ENCODE measurements around the gene MTFP1. TPM values are rescaled to one million over a fixed set of nuclear protein-coding genes. Genes with fewer than 3 reads are reported as not detected.
"Not testable (repeated sequence)": the region's sequence is repeated elsewhere in the genome, so short reads cannot be mapped to it uniquely, and the experiment has no call there.

MTFP1 gene
- total RNA-seq, 1 donor from 2014 or later, result 2.3 TPM

DNA sequence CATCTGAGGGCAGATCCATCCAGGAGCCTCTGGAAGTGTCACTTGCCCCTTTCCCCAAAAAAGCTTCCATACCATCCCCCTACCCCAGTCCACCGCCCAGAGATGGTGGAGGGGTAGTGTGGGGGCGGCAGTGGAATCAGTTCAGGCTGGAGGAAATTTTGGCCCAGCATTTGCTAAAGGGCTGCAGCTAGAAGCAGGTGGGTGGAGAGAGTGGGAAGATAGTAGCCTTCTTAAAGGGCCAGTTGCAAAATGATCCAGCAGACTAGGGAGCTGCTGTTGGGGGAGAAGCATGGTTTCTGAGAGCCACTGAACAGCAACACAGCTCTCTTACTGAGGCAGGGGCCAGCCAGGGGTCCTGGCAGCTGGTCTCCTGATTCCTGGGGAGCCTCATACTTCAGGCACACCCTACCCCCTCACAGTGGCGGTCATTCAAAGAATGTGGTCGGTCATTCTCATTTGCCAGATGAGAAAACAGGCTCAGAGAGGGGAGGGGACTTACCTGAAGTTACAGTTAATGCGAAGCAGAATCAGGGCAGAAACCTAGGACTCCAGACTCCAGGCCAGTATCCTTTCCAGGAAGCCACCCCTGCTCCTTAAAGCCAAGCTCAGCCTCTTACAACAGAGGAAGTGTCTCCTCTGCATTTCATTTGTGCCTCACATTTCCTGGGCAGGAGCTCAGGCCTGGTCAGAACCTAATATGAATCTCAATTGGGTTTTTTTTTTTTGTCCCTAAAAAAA lies 23.4 kb upstream of the MTFP1 start:
- no peak for DNase-seq

DNA sequence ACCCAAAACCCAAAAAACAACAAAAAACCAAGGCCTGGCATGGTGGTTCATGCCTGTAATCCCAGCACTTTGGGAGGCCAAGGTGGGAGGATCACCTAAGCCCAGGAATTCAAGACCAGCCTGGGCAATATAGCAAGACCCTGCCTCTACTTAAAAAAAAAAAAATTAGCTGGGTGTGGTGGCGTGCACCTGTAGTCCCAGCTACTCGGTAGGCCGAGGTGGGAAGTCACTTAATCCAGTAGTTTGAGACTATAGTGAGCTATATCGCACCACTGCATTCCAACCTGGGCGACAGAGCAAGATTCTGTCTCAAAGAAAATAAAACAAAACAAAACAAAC lies 22.8 kb upstream of the MTFP1 start:
- DNase-seq, result not testable (repeated sequence)

DNA sequence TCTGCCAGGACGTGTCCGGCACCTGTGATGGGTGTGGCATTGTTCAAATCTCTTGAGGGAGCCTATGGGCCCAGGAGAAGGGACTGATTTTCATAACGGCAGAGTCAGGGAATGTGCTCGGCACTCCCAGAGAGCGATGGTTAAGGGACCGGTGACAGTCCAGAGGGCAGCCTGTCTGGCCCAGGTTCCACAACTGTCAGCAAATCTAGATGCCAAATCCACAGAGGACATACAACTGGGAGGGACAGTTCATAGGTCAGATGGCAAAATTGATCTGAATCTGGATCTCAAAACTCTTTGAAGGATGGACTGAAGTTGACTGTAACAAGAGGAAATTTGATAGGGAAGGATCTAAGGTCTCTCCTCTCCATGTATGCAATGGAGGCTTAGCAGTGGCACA lies 21.3 kb upstream of the MTFP1 start:
- DNase-seq, result no peak

DNA sequence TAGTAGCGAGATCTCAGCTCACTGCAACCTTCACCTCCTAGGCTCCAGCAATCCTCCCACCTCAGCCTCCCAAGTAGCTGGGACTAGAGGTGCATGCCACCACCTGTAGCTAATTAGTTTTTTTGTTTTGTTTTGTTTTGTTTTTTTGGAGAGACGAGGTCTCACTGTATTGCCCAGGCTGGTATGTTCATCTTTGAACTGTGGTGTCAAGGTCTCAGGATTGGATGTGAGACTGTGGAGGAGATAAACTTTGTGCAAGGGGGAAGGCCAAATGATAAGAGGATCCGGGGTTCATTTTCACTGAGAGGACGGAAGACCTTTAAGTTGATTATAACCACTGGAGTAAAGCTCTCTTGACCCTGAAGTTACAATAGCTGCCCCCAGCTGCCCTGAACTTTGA lies 19.8 kb upstream of the MTFP1 start:
- DNase-seq, result no peak

DNA sequence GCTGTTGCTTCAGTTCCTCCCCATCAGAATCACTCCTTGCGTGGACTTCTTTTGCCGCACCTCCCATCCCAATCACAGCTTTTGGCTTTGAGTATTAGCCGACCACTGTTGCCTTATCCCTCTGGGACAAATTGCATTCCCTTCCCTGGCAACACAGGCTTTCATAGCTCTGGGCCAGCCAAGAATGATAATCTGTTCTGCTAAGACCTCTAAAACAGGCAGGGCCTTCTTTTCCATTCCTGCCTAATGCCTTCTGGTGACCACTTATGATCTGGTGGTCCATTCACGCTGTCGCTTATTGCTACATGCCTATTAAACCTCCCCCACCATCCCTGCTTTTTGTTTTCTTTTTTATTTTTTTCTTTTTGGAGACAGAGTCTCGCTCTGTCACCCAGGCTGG lies 19.2 kb upstream of the MTFP1 start:
- DNase-seq, result no peak

DNA sequence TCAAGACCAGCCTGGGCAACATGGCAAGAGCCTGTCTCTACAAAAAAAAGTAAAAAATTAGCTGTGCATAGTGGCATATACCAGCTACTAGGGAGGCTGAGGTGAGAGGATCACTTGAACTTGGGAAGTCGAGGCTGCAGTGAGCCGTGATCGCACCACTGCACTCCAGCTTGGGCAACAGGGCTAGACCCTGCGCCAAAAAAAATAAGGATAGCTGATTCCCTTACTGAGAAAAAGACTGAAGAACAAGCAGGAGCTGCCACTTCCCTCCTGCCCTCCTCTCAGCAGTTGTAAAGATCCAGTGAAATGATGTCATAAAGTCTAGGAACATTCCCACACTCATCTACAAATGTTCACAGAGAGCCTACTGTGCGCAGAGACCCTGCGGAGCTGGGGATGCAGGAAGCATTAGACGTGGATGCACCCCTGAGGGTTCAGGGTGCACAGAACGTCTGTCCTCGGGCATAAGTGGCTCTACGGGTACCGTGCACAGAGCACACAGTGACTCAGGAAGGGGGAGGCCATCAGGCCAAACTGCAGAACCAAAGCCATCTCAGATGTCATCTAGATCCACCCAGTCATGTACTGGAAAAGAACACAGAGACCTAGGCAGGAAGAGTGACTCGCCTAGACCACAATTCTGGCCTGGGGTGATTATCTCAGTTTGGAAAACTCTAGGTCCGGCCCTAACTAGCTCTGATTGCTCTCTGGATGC lies 17.0 kb upstream of the MTFP1 start:
- DNase-seq, result no peak

DNA sequence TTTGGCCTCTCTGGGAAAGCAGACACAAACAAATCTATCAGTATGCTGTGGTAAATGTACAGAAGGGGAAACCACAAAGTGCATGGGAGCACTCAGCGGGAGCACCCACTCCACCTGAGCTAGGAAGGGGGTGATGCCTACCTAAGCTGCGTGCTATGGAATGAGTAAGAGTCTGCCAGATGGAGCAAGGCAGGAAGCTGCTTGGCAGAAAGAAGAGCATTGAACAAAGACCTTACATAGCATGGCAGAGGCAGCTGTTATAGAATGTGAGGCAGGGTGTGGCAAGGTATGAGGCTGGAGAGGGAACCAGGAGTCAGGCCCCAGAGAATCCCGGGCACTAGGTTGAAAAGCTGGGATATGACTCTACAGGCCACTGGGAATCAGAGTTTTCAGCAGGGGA lies 13.8 kb upstream of the MTFP1 start:
- DNase-seq, result no peak

DNA sequence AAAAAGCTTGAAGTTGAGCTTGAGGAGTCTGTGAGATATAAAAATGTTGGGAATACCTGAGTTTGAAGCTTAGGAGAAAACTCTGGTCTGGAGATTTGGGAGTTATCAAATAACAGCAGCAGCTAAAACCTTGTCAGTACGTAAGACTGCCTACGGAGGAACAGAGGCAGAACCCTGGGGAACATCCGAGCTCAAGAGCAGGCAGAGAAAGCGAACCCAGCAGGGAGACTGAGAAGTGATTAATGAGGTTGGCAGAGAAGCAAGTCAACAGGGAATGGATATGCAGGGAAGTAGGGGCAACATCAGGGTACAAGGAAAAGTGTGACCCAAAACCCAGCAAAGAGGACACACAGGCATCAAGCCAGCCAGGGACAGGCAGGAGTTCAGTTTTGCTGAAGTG lies 12.6 kb upstream of the MTFP1 start:
- no peak for DNase-seq

DNA sequence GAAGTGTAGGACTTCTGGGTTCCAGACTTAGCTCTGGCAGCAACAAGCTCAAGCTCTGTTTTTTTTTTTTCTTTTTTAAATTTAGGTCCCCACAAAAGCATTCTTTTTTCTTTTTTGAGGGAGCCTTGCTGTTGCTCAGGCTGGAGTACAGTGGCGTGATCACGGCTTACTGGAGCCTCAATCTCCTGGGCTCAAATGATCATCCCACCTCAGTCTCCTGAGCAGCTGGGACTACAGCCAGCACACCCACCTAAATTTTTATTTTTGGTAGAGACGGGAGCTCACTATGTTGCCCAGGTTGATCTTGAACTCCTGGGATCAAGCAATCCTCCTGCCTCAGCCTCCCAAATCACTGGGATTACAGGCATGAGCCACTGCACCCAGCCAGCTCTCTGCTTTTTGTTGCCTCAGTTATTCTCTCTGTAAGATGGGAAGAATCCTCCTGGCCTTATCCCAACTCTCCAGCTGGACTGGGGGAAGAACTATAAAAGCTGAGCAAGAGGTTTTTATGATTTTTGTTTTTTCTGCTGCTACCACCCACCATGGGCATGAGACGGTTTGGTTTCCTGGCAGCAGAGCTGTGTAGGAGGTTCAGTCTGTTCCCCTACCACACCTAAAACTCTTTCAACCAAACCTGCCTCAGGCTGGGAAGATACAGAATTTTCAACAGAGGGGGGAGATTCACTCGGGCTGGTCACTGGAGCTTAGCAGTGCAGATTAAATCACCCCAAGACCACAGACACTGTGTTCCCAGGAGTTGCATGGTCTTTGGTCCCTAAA lies 11.6 kb upstream of the MTFP1 start:
- DNase-seq, result no peak

DNA sequence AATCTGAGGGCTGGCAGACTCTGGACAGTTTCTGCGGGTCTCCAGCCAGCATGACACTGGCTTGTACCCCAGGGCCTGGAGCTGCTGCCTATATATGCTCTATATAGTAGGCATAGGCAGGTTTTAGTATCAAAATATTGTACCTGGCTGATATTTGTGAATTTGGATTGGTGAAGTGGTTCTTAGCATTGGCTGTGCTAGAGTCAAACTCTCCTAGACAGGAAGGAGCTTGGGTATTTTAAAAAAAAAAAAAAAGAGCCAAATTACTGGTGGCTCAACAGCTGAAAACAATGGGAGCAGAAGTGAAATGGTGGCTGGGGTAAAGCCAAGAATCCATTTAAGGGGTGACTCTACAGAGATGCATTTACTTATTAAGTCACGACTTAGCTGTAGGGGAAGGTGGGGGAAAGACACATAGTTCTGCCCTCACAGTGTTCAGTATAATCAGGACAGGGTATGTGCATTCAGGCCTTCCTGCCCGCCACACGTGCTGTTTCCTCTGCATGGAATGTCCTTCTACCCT lies 11.0 kb upstream of the MTFP1 start:
- DNase-seq, result no peak

DNA sequence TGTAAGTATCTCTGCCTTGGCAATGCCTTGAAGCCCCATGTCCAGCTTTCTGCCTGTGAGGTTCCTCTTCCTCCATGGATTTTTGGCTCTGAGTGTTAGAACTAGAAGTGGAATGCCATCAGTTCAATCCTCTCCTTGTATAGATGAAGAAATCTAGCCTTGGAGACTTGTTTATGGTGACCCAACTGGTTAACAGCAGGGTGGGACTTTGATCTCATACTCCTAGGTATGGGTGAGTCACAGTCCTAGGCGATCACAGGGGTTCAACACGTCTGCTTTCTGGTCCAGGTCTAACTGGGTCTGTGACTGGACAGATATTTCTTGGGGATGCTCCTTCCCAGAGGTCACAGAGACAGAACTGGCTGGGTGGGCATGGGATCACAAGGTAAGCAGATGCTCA lies 9.2 kb upstream of the MTFP1 start:
- DNase-seq, result no peak

DNA sequence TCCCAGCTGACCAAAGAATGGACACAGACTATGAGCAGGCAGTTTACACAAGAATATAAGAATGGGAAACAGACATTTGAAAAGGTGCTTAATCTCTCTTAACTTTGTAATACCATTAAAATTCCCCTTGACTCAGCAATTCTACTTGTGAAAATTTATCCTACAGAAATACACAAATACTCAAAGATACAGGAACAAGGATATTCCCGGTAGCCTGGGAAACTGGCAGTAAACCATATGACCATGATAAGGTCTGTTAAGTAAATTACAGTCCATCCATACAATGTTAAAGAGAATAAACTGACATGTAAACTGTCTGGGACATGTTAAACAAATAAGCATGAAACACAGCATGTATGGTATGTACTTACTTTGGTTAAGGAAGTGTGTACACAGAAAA lies 8.7 kb upstream of the MTFP1 start:
- DNase-seq, result no peak

DNA sequence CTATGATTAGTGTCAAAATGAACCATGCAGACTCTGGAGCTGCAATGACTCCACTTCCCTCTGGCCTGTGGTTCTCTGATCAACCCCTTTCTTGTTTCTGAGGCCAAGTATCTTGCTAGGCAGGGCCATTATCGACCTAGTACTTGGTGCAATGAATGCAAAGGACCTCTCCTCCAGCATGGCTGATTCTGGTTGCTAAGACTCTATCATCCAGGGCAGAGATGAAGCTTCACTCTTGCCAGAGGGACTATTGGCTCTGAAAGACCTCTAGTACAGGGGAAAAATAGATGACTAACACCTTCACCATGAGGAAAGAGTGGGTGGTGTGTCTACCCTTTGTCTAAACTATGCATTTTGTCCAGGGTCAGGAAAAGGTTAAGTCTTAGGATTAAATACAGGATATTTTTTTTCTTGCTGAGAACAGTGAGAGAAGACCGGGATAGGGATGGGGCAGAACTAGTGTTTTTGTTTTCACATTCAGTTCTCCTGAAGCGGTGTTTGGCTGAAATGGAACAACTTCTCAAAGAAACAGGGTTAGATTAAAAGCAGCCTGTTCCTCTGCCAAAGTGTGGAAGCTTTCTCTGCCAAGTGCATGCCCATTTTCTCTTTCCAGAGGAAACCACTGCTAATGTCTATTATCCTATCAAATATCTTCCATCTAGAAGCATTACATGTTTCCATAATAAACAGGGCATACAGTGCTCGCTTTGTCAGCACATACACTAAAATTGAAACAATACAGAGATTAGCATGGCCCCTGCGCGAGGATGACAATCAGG lies 5.0 kb upstream of the MTFP1 start:
- DNase-seq, result no peak

DNA sequence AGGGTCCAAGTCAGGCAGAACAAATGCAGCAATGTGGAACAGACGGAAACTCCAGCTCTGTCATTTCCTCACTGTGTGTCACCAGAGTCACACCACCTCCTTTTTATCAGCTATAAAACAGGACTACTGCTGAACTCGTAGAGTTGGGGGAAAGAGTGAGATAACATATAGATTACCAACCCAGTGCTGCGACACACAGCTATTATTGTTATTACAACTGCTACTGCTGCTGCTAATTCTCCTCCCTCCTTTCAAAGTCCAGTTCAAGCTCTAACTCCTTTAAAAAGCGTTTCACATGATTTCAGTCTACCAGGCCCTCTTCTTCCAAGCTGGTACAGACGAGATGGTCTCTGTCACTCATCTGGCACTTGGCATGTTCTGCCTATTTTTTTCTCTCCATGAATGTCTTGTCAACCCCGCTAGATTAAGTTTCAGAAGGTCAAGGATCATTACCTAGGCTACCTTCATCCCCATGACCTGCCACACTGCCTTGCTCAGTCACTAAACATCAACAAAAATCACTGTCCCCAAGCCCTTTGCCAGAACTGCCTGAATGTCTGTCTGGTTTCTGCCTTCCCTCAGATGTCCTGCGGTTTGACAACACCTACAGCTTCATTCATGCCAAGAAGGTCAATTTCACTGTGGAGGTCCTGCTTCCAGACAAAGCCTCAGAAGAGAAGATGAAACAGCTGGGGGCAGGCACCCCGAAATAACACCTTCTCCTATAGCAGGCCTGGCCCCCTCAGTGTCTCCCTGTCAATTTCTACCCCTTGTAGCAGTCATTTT lies 3.7 kb upstream of the MTFP1 start:
- DNase-seq, result no peak

DNA sequence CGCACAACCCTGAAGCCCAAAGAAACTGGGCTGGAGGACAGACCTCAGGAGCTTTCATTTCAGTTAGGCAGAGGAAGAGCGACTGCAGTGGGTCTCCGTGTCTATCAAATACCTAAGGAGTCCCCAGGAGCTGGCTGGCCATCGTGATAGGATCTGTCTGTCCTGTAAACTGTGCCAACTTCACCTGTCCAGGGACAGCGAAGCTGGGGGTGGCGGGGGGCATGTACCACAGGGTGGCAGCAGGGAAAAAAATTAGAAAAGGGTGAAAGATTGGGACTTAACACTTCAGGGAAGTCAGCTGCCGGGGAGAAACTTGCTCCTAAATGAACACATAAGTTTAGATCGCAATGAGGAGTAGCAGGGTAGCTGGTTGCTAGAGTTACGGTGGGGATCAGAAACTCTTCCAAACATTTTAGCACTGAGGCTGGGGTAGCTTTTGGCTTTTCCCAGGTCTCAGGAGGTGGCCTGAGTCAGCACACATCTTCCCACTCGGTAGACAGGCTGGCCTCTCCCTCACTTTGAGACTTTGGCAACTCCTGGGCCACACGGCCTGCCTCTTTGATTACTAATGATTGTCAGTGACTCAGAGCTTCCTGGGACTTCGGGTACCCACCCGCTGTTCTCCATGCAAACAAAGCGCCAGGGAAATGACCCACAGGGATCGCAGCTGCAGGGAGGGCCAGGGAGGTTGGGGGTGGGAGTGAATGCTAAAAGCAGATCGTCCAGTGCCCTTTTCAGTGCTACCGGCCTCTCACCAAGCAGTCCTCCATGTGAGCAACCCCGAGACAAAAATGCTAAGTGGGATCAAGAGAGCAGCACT lies 2.9 kb upstream of the MTFP1 start:
- peak; percentile 72 for DNase-seq

DNA sequence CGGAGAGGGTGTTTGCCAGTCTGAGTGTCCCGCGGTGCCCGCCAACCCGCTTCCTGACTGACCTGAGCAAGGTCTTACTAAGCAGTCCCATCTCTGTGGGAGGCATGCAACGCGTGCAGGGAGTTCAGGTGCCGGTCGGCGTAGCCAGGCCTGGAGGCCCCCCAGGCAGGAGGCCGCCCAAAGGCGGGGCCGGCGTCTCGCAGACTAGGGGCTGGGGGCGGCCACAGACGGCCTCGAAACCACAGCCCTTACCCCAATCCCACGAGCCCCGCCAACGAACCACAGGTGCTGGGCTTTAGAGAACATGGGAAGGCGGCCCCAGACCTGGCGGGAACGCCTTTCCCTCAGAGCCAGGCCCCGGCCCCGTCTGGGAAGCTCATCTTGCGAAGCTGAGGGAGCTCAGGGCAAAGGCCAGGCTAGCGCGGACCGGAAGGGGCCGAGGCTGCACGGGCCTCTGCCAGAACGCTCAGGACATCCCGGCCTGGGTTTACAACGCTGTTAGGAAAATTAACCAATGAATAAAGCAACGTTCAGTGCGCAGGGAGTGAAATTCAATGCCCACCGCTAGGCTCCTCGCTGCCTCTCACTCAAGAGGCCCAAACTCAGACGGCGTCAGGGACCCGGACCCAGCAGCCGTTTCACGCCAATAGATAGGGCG lies 2.1 kb upstream of the MTFP1 start:
- no peak for DNase-seq

DNA sequence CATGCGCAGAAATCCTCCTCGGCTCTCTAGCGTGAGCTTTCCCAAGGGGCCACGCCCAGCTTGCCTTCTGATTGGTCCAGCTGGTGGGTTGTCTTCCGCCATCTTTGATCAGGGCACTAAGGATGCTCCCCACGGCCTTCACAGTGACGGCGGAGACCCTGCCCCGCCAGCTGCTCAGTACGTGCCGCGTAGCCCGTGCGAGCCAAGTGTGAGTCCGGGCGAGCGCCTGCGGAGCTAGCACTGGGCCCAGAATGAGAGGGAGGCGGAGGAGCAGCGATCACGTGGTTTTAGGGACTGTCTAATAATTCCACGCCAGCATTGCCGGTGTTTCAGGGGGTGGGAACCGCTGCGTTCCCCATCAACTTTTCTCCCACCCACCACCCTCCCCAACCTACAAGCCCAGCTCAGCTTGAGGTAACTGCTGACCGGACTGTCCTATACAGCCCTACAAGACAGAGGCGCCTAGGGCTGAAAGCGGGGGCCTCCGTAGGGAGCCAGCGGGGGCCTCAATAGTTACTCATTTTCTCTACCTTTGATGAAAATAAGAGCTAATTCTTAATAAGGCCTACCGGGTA lies 1.5 kb upstream of the MTFP1 start:
- peak; percentile 99 for DNase-seq

DNA sequence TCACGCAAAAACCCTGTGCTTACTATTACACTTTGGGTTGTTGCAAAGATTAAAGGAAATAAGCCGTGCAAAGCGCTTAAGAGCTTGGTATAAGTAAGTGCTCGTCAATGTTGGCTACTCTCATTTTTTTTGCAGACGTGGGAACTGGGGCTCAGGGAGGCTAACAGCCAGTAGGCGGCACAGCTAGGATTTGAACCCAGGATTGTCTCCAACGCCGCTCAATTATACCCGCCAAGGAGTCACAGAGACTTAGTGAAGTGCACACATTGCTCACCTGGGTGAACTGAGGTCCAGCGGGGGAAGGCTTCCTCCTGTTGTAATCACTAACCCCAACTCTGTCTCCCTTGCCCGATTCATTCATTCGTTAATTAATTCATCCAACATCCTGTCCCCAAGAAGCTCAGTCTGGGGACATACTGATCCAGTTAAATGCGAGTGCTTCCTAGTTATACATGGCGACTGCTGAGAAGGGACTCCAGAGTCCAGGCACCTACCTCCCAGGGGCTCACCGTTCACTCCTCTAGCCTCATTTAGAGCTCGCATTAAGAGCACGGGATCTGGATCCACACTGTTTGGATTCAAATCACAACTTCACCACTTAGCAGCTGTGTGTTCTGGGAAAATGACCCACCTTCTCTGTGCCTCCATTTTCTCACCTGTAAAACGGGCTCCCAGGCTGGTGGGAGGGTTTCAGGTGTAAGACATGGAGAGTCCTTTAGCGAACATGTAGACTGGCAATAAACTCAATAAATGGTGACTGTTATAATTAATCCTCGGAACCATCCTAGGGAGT lies 838 bp upstream of the MTFP1 start:
- no peak for DNase-seq

DNA sequence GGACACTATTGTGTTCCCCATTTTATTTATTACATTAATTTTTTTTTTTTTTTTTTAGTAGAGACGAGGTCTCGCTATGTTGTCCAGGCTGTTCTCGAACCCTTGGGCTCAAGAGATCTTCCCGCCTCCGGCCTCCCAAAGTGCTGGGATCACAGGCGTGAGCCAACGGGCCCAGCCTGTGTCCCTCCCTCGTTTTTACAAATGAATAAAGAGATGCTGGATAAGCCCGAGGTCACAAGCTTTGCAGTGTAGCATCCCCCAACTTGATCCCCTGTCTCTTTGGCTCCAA lies 297 bp upstream of the MTFP1 start:
- DNase-seq, result no peak
